Measurements from ENCODE around the gene SMIM13.

GRCh38 chr6:11126876-11127275 lies 33.2 kb downstream of the SMIM13 start:
- TF ChIP-seq CTCF (IDR thresholded peaks at IDR 0.05) (no peak), POLR2A (IDR thresholded peaks at IDR 0.05) (no peak)
